ENCODE results near the gene DOK7.

Gene DOK7

GRCh38 chr4:3463556-3464348 lies 646 bp downstream of the DOK7 start:
- WGBS (ENCODE audit: extremely low coverage, insufficient coverage, insufficient read length) = no CpG with 5 or more reads among the region's 43 CpGs
- Histone ChIP-seq H3K14ac (ENCODE audit: low read length) (no peak overlapping the region), H4K8ac (ENCODE audit: low read depth, low read length) (no peak overlapping the region), H3K4me2 (ENCODE audit: low read length) (no peak overlapping the region), H4K91ac (ENCODE audit: low read depth, low read length) (no peak overlapping the region), H3K9me3 (ENCODE audit: insufficient read depth, low read depth, low read length) (peaks cover 18% of the 10 kb centered on the region), H3K4me3 (ENCODE audit: low read depth, low read length) (no peak overlapping the region), H2BK5ac (ENCODE audit: low read depth, low read length, poor library complexity) (no peak overlapping the region), H3K23ac (ENCODE audit: low read length) (no peak overlapping the region), H3K9ac (ENCODE audit: low read length) (no peak overlapping the region), H3K27ac (ENCODE audit: low read depth, low read length) (no peak overlapping the region), H3K79me1 (ENCODE audit: low read length) (no peaks in the 10 kb centered on the region), H3K36me3 (ENCODE audit: control insufficient read depth in 1 of 2, insufficient read depth in 2 of 2, low read length in 2 of 2) (no peaks in the 10 kb centered on the region), H2AK5ac (ENCODE audit: low read length) (no peak overlapping the region), H2BK12ac (ENCODE audit: low read length) (no peak overlapping the region), H3K4ac (ENCODE audit: low read depth, low read length) (no peak overlapping the region), H3K18ac (ENCODE audit: low read length) (no peak overlapping the region), H2AFZ (ENCODE audit: insufficient read depth, low read length, poor library complexity) (no peak overlapping the region), H4K12ac (ENCODE audit: low read depth, low read length) (no peak overlapping the region), H3K4me1 (ENCODE audit: control insufficient read depth in 1 of 2, insufficient read depth in 2 of 2, low read length in 2 of 2) (no peaks in the 10 kb centered on the region), H2BK120ac (ENCODE audit: insufficient read depth, low read length, poor library complexity) (no peak overlapping the region), H3K79me2 (ENCODE audit: control insufficient read depth, insufficient read depth, low read length, poor library complexity) (no peaks in the 10 kb centered on the region), H3K27me3 (ENCODE audit: insufficient read depth, low read length) (peaks cover 12% of the 10 kb centered on the region)
- DNase-seq = no peak

- no CpG with 5 or more reads among the region's 15 CpGs for WGBS (ENCODE audit: extremely low coverage, insufficient coverage, insufficient read length)
Measured at GRCh38 chr4:3464349-3464905, 1.3 kb downstream of the DOK7 start.

GRCh38 chr4:3464911-3465697 lies 2.0 kb downstream of the DOK7 start:
- no peak overlapping the region for H3K27ac ChIP-seq (ENCODE audit: low read depth, low read length)
- H2BK5ac ChIP-seq (ENCODE audit: low read depth, low read length, poor library complexity) = no peak overlapping the region
- H3K23ac ChIP-seq (ENCODE audit: low read length) = no peak overlapping the region
- no peak overlapping the region for H3K4me3 ChIP-seq (ENCODE audit: low read depth, low read length)
- no peak overlapping the region for H3K4me2 ChIP-seq (ENCODE audit: low read length)
- H2BK120ac ChIP-seq (ENCODE audit: insufficient read depth, low read length, poor library complexity) = no peak overlapping the region
- H4K91ac ChIP-seq (ENCODE audit: low read depth, low read length) = no peak overlapping the region
- H3K9ac ChIP-seq (ENCODE audit: low read length) = no peak overlapping the region
- peaks cover 21% of the 10 kb centered on the region for H3K9me3 ChIP-seq (ENCODE audit: insufficient read depth, low read depth, low read length)
- H3K18ac ChIP-seq (ENCODE audit: low read length) = no peak overlapping the region
- no peaks in the 10 kb centered on the region for H3K79me2 ChIP-seq (ENCODE audit: control insufficient read depth, insufficient read depth, low read length, poor library complexity)
- H2AFZ ChIP-seq (ENCODE audit: insufficient read depth, low read length, poor library complexity) = no peak overlapping the region
- no peak overlapping the region for H3K4ac ChIP-seq (ENCODE audit: low read depth, low read length)
- no CpG with 5 or more reads among the region's 21 CpGs for WGBS (ENCODE audit: extremely low coverage, insufficient coverage, insufficient read length)
- no peak overlapping the region for H2AK5ac ChIP-seq (ENCODE audit: low read length)
- no peaks in the 10 kb centered on the region for H3K79me1 ChIP-seq (ENCODE audit: low read length)
- no peaks in the 10 kb centered on the region for H3K36me3 ChIP-seq (ENCODE audit: control insufficient read depth in 1 of 2, insufficient read depth in 2 of 2, low read length in 2 of 2)
- H3K4me1 ChIP-seq (ENCODE audit: control insufficient read depth in 1 of 2, insufficient read depth in 2 of 2, low read length in 2 of 2) = no peaks in the 10 kb centered on the region
- H2BK12ac ChIP-seq (ENCODE audit: low read length) = no peak overlapping the region
- no peak overlapping the region for H3K14ac ChIP-seq (ENCODE audit: low read length)
- H4K8ac ChIP-seq (ENCODE audit: low read depth, low read length) = no peak overlapping the region
- peaks cover 12% of the 10 kb centered on the region for H3K27me3 ChIP-seq (ENCODE audit: insufficient read depth, low read length)
- H4K12ac ChIP-seq (ENCODE audit: low read depth, low read length) = no peak overlapping the region
- no peak for DNase-seq

More at GRCh38 chr4:3464349-3464905, 1.3 kb downstream of the DOK7 start:
- no peaks in the 10 kb centered on the region for H3K4me1 ChIP-seq (ENCODE audit: control insufficient read depth in 1 of 2, insufficient read depth in 2 of 2, low read length in 2 of 2)
- H2BK5ac ChIP-seq (ENCODE audit: low read depth, low read length, poor library complexity) = no peak overlapping the region
- no peaks in the 10 kb centered on the region for H3K36me3 ChIP-seq (ENCODE audit: control insufficient read depth in 1 of 2, insufficient read depth in 2 of 2, low read length in 2 of 2)
- no peak overlapping the region for H4K91ac ChIP-seq (ENCODE audit: low read depth, low read length)
- DNase-seq = no peak
- H3K4me2 ChIP-seq (ENCODE audit: low read length) = no peak overlapping the region
- no peak overlapping the region for H3K27ac ChIP-seq (ENCODE audit: low read depth, low read length)
- H3K23ac ChIP-seq (ENCODE audit: low read length) = no peak overlapping the region
- H3K18ac ChIP-seq (ENCODE audit: low read length) = no peak overlapping the region
- H3K79me1 ChIP-seq (ENCODE audit: low read length) = no peaks in the 10 kb centered on the region
- no peak overlapping the region for H3K14ac ChIP-seq (ENCODE audit: low read length)
- no peak overlapping the region for H4K8ac ChIP-seq (ENCODE audit: low read depth, low read length)
- H4K12ac ChIP-seq (ENCODE audit: low read depth, low read length) = no peak overlapping the region
- no peak overlapping the region for H2BK12ac ChIP-seq (ENCODE audit: low read length)
- H3K27me3 ChIP-seq (ENCODE audit: insufficient read depth, low read length) = peaks cover 12% of the 10 kb centered on the region
- no peak overlapping the region for H3K9ac ChIP-seq (ENCODE audit: low read length)
- no peak overlapping the region for H2AFZ ChIP-seq (ENCODE audit: insufficient read depth, low read length, poor library complexity)
- H2BK120ac ChIP-seq (ENCODE audit: insufficient read depth, low read length, poor library complexity) = no peak overlapping the region
- no peak overlapping the region for H3K4ac ChIP-seq (ENCODE audit: low read depth, low read length)
- H3K4me3 ChIP-seq (ENCODE audit: low read depth, low read length) = no peak overlapping the region
- no peak overlapping the region for H2AK5ac ChIP-seq (ENCODE audit: low read length)
- H3K9me3 ChIP-seq (ENCODE audit: insufficient read depth, low read depth, low read length) = peaks cover 21% of the 10 kb centered on the region
- H3K79me2 ChIP-seq (ENCODE audit: control insufficient read depth, insufficient read depth, low read length, poor library complexity) = no peaks in the 10 kb centered on the region

GRCh38 chr4:3465698-3466671 lies 2.9 kb downstream of the DOK7 start:
- WGBS (ENCODE audit: extremely low coverage, insufficient coverage, insufficient read length) = no CpG with 5 or more reads among the region's 41 CpGs
- Histone ChIP-seq H3K4me3 (ENCODE audit: low read depth, low read length) (no peak overlapping the region), H3K79me1 (ENCODE audit: low read length) (no peaks in the 10 kb centered on the region), H3K14ac (ENCODE audit: low read length) (no peak overlapping the region), H2AK5ac (ENCODE audit: low read length) (no peak overlapping the region), H4K91ac (ENCODE audit: low read depth, low read length) (no peak overlapping the region), H3K27ac (ENCODE audit: low read depth, low read length) (no peak overlapping the region), H3K36me3 (ENCODE audit: control insufficient read depth in 1 of 2, insufficient read depth in 2 of 2, low read length in 2 of 2) (no peaks in the 10 kb centered on the region), H3K4me2 (ENCODE audit: low read length) (no peak overlapping the region), H3K9me3 (ENCODE audit: insufficient read depth, low read depth, low read length) (peaks cover 17% of the 10 kb centered on the region), H3K9ac (ENCODE audit: low read length) (no peak overlapping the region), H4K12ac (ENCODE audit: low read depth, low read length) (no peak overlapping the region), H3K4ac (ENCODE audit: low read depth, low read length) (no peak overlapping the region), H3K4me1 (ENCODE audit: control insufficient read depth in 1 of 2, insufficient read depth in 2 of 2, low read length in 2 of 2) (no peaks in the 10 kb centered on the region), H3K18ac (ENCODE audit: low read length) (no peak overlapping the region), H2AFZ (ENCODE audit: insufficient read depth, low read length, poor library complexity) (no peak overlapping the region), H3K23ac (ENCODE audit: low read length) (no peak overlapping the region), H3K79me2 (ENCODE audit: control insufficient read depth, insufficient read depth, low read length, poor library complexity) (no peaks in the 10 kb centered on the region), H4K8ac (ENCODE audit: low read depth, low read length) (no peak overlapping the region), H2BK12ac (ENCODE audit: low read length) (no peak overlapping the region), H3K27me3 (ENCODE audit: insufficient read depth, low read length) (peaks cover 12% of the 10 kb centered on the region), H2BK5ac (ENCODE audit: low read depth, low read length, poor library complexity) (no peak overlapping the region), H2BK120ac (ENCODE audit: insufficient read depth, low read length, poor library complexity) (no peak overlapping the region)
- DNase-seq = no peak
